Vagina (tissue), 2 donors: ENCODE results near the gene CYP1A1.

Experiments
- POLR2A ChIP-seq, 2 donors: fragments of 450-650 bp; IDR thresholded peaks; one replicate each; pipeline ENCODE4 v1.6.1; 2017; ENCODE audit warnings: antibody characterized with exemption in 2 of 2, mild to moderate bottlenecking in 2 of 2, moderate library complexity in 2 of 2
- POLR2AphosphoS5 ChIP-seq, 2 donors: sonication (generic); formaldehyde crosslinking; IDR thresholded peaks; one replicate each; pipeline ENCODE4 v1.9.0; 2017; ENCODE audit warnings: antibody characterized with exemption in 2 of 2, mild to moderate bottlenecking in 2 of 2, low read depth in 1 of 2; ENCODE audit not compliant: insufficient read depth in 1 of 2
- TF ChIP-seq, protein P1 (sequence below), 3 experiments: fragments of 450-650 bp in 2 of 3; fragments of 200-600 bp in 1 of 3; sonication (generic) in 1 of 3; IDR thresholded peaks; one replicate each; pipeline ENCODE4 v1.5.1; 2017 to 2019; ENCODE audit warnings: antibody characterized with exemption in 3 of 3, mild to moderate bottlenecking in 2 of 3, moderate library complexity in 2 of 3

- TF ChIP-seq, protein P1, sequence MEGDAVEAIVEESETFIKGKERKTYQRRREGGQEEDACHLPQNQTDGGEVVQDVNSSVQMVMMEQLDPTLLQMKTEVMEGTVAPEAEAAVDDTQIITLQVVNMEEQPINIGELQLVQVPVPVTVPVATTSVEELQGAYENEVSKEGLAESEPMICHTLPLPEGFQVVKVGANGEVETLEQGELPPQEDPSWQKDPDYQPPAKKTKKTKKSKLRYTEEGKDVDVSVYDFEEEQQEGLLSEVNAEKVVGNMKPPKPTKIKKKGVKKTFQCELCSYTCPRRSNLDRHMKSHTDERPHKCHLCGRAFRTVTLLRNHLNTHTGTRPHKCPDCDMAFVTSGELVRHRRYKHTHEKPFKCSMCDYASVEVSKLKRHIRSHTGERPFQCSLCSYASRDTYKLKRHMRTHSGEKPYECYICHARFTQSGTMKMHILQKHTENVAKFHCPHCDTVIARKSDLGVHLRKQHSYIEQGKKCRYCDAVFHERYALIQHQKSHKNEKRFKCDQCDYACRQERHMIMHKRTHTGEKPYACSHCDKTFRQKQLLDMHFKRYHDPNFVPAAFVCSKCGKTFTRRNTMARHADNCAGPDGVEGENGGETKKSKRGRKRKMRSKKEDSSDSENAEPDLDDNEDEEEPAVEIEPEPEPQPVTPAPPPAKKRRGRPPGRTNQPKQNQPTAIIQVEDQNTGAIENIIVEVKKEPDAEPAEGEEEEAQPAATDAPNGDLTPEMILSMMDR (IDR thresholded peaks at IDR 0.05): no peak
- TF ChIP-seq POLR2A (IDR thresholded peaks at IDR 0.05) (no peak), POLR2AphosphoS5 (IDR thresholded peaks at IDR 0.05; ENCODE audit: insufficient read depth in 1 of 2, low read depth in 1 of 2) (no peak)
Measured at GRCh38 chr15:74746389-74746788, 21.1 kb upstream of the CYP1A1 start.
